HG02571 (cell line): ENCODE data around the gene SYNGR1.
"Not testable (repeated sequence)": the region's sequence is repeated elsewhere in the genome, so short reads cannot be mapped to it uniquely, and the experiment has no call there.

Experiments
- ATAC-seq: cut with Tn5 transposase; IDR thresholded peaks from one replicate; pipeline ENCODE4 v1.9.1; 2021; ENCODE audit warnings: mild to moderate bottlenecking, moderate library complexity; ENCODE audit not compliant: unreplicated experiment

SYNGR1 gene

GRCh38 chr22:39316440-39317083, 33.2 kb upstream of the SYNGR1 start:
- no peak for ATAC-seq

- ATAC-seq: no peak
These were observed 32.6 kb upstream of the SYNGR1 start for GRCh38 chr22:39317084-39317774.

GRCh38 chr22:39317775-39318506, 31.9 kb upstream of the SYNGR1 start:
- ATAC-seq: no peak

- ATAC-seq: no peak
These were observed 31.1 kb upstream of the SYNGR1 start for GRCh38 chr22:39318507-39319283.

DNA sequence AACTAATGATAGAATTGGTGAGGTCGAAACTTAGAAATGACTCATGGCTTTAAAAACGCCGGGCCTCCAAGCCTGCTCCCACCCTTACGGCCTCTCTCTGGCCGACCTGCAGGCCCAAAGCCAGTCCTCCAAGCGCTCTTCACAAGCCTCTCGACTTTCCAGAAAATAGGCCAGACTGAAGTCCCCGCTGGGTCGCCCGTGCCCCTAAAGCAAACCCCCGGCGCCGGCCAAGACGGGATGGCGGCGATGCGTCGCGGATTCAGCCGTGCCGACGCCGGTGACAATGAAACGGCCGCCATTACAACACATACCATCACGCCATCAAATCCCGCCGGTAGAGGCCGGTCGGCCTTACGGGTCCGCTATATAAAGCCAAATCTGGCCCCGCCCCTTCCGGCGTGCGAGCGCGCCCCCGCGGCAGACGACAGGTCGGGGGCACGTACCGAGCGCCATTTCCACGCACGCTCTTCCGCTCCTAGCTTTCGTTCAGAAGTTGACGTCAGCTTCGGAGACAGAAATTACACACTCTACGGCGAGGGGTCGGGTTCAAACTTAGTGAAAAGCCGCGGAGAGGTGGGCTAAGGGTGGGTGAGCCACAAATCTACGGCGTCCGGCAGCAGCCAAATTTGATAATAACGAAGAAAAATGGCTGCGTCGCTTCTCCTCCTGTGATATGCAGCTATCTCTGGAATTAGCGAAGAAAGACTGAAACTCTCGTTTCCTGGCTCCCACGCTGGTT, 30.3 kb upstream of the SYNGR1 start, which contains the start of gene RPL3:
RPL3 (minus strand) TSS at position 340 of the 739 bp plus-strand sequence; CDS start at position 314, 26 bp downstream.
- peak; percentile 76 for ATAC-seq

- ATAC-seq: not testable (repeated sequence)
These were observed 29.2 kb upstream of the SYNGR1 start for GRCh38 chr22:39320616-39321029.

- no peak for ATAC-seq
These were observed 24.3 kb upstream of the SYNGR1 start for GRCh38 chr22:39325392-39325932.

- no peak for ATAC-seq
These were observed 21.6 kb upstream of the SYNGR1 start for GRCh38 chr22:39327995-39328754.

GRCh38 chr22:39330553-39330952, 19.2 kb upstream of the SYNGR1 start:
- ATAC-seq: not testable (repeated sequence)

- ATAC-seq: no peak
These were observed 17.2 kb upstream of the SYNGR1 start for GRCh38 chr22:39332441-39333064.

DNA sequence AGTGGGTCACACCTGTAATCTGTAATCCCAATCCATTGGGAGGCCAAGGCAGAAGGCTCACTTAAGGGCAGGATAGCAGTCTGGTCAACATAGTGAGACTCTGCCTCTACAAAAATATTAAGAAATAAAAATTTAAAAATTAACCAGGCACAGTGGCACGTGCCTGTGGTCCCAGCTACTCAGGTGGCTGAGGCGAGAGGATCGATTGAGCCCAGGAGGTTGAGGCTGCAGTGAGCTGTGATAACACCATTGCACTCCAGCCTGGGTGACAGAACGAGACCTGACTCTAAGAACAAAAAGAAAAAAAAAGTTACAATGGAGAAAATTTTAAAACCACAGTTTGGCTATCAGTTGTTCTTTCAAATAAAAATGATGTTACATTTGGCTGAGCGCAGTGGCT, 13.4 kb upstream of the SYNGR1 start:
- ATAC-seq: no peak

DNA sequence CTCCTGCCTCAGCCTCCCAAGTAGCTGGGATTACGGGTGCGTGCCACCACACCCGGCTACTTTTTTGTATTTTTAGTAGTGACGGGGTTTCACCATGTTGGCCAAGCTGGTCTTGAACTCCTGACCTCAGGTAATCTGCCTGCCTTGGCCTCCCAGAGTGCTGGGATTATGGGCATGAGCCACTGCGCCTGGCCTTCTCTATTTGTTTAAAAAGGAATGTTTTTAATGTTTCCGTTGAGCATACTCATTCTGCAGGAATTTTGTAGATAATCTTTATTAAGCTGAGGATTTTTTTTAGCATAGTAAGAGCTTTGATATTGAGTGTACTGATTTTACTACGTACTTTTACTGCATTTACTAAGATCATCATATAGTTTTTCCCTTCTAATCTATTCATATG, 10.0 kb upstream of the SYNGR1 start:
- not testable (repeated sequence) for ATAC-seq

GRCh38 chr22:39341179-39341578, 8.6 kb upstream of the SYNGR1 start:
- ATAC-seq: no peak

DNA sequence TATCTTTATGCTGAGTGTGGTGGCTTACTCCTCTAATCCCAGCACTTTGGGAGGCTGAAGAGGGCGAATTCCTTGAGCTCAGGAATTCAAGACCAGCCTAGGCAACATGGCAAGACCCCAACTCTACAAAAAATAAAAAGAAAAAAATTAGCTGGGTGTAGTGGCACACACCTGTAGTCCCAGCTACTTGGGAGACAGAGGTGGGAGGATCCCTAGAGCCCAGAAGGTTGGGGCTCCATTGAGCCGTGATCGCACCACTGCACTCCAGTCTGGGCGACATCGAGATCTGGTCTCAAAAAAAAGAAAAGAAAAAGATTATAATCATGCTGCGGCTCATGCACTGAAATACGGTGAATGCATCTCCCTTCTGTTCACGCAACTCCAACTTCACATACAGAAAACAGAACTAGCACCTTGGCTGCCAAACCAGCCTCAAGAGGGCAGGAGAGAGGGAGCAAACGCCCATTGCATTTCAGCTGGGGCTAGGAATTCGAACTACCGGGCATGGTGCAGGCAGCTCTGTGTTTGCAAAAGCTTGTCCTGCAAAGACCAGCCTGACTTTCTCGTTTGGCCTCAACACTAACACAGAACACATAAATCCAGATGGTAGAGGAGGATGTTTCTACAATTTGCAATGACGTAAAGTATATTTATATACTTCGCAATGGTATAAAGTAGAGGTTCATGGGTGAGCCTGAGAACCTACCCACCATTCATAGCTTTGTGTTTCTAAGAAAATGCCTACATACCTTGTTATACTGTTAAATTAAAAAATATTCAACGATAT, 6.3 kb upstream of the SYNGR1 start:
- ATAC-seq: no peak

DNA sequence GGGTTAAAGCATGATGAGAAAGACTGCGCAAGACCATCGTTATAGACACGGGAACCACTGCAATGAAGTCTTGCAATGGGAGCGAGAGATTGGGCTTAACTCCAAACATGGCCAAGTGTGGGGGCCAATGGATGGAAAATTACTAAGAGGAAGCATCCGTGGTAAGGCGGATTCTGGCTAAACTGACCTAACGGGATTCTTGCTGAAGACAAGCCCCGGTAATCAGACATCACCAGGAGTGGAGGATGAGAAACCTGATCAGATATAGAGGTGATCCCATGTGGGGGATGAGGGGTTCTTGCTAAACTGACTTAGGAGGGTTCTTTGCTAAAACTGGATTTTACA, 5.8 kb upstream of the SYNGR1 start:
- ATAC-seq: no peak

DNA sequence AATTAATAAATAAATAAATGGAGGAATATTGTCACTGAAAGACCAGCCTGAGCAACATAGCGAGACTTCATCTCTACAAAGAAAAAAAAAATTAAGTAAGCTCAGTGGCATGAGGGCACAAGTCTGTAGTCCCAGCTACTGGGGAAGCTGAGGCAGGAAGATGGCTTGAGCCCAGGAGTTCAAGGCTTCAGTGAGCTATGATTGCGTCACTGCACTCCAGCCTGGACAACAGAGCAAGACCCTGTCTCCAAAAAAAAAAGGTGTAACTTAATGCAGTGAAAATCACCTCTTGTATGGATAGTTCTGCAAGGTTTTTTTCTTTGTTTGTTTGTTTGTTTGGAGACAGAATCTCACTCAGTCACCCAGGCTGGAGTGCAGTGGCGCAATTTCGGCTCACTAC, 4.6 kb upstream of the SYNGR1 start:
- no peak for ATAC-seq

DNA sequence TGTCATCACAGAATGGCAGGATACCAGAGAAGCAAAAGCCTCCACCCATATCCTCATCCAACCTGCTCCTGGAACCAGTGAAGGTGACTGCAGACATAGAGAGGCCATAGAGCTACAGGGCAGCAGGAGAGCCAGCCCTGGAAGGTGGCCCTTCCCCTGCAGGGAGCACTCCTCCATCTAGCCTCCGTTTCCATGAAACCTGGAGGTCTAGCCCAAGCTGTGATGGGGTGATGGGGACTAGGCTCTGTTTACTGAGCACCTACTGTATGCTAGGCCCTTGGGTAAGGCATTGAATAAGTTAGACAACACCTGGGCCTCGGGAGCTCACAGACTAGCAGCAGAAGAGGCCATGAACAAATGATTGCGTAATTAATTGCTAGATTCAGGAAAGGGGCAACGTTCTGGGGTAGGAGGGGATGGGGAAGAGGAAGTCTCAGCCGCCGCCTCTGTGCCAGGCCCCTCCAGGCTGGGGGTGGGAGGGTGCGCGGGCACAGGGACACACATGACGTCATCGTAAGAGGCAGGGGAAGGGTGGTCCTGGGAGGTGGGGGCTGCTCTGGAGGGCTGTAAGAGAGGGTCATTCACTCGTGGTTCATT, 784 bp upstream of the SYNGR1 start:
- ATAC-seq: no peak

DNA sequence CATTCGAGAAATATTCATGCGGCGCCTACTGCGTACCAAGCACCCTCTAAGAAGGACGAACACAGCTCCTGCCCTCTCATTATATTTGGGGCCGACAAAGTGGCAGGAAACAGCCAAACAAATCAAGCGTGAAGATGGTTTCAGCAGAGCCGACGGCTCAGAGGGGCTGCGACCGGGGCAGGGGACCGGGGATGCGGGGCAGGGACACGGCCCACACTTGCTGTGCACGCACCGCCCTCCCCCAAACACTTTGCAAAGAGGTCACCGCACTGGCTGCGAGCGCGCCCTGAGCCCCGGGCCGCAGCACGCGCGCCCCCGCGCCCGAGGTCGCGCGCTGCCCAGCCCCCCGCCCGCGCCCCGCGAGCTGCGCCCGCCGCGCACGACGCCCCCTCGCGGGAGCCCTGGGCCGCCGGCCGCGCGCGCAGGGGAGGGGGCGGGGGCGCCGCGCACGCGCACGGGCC, 255 bp upstream of the SYNGR1 start:
- no peak for ATAC-seq
